ENCODE measurements around the gene TLR3. TPM values are rescaled to one million over a fixed set of nuclear protein-coding genes. Genes with fewer than 3 reads are reported as not detected.

Gene TLR3
- total RNA-seq, 3 donors from 2014 or later (not counting 1 experiment from before 2014, with no cell fraction given) = 4.9 to 9.5 (median 8.3) TPM

- TF ChIP-seq CTCF (IDR thresholded peaks at IDR 0.05) = no peak
- peaks cover 12 to 19% of the 10 kb centered on the region in 2 donors for H3K27me3 Mint-ChIP-seq (ENCODE audit: low read depth in 2 of 2)
- 76% methylated on average over 7 of the region's 7 CpGs for WGBS (ENCODE audit: insufficient coverage)
- H3K36me3 Mint-ChIP-seq = no peaks in the 10 kb centered on the region
- H3K9me3 Mint-ChIP-seq = no peaks in the 10 kb centered on the region
- ATAC-seq = no peak
- H3K4me1 ChIP-seq (ENCODE audit: control insufficient read depth, insufficient read depth, low read length) = no peaks in the 10 kb centered on the region
- no peak for DNase-seq
- no peaks in the 10 kb centered on the region for H3K27me3 ChIP-seq (ENCODE audit: control insufficient read depth, insufficient read depth, low read length)
- intact Hi-C loops (cut with micrococcal nuclease) = no loop called here
- H3K27ac Mint-ChIP-seq = no peak overlapping the region
- H3K9me3 ChIP-seq (ENCODE audit: control insufficient read depth, insufficient read depth, low read length) = no peaks in the 10 kb centered on the region
- H3K4me1 Mint-ChIP-seq = no peaks in the 10 kb centered on the region
- H3K4me3 Mint-ChIP-seq = no peak overlapping the region
- no peak overlapping the region for H3K27ac ChIP-seq (ENCODE audit: low read length)
- H3K4me3 ChIP-seq (ENCODE audit: low read length) = no peak overlapping the region
- no peaks in the 10 kb centered on the region for H3K36me3 ChIP-seq (ENCODE audit: control insufficient read depth, insufficient read depth, low read length)
These were observed 49.6 kb downstream of the TLR3 start for GRCh38 chr4:186118582-186118981.

- 71% methylated on average over 1 of the region's 2 CpGs for WGBS (ENCODE audit: insufficient coverage)
- ATAC-seq = no peak
- no peaks in the 10 kb centered on the region for H3K4me1 ChIP-seq (ENCODE audit: control insufficient read depth, insufficient read depth, low read length)
- H3K27me3 ChIP-seq (ENCODE audit: control insufficient read depth, insufficient read depth, low read length) = no peaks in the 10 kb centered on the region
- no peaks in the 10 kb centered on the region for H3K9me3 Mint-ChIP-seq
- no peak overlapping the region for H3K27ac Mint-ChIP-seq
- H3K9me3 ChIP-seq (ENCODE audit: control insufficient read depth, insufficient read depth, low read length) = no peaks in the 10 kb centered on the region
- no peak for TF ChIP-seq CTCF (IDR thresholded peaks at IDR 0.05)
- no peak overlapping the region for H3K4me3 ChIP-seq (ENCODE audit: low read length)
- no peak overlapping the region for H3K27ac ChIP-seq (ENCODE audit: low read length)
- H3K27me3 Mint-ChIP-seq (ENCODE audit: low read depth in 2 of 2) = peaks cover 12 to 19% of the 10 kb centered on the region in 2 donors
- no peaks in the 10 kb centered on the region for H3K36me3 ChIP-seq (ENCODE audit: control insufficient read depth, insufficient read depth, low read length)
- H3K36me3 Mint-ChIP-seq = no peaks in the 10 kb centered on the region
- no peak for DNase-seq
- no peaks in the 10 kb centered on the region for H3K4me1 Mint-ChIP-seq
- H3K4me3 Mint-ChIP-seq = no peak overlapping the region
- intact Hi-C loops (cut with micrococcal nuclease) = no loop called here
These were observed 52.1 kb downstream of the TLR3 start for GRCh38 chr4:186121057-186121456.

GRCh38 chr4:186128842-186129241 lies 59.9 kb downstream of the TLR3 start:
- Histone ChIP-seq H3K9me3 (ENCODE audit: control insufficient read depth, insufficient read depth, low read length) (no peaks in the 10 kb centered on the region), H3K4me1 (ENCODE audit: control insufficient read depth, insufficient read depth, low read length) (no peaks in the 10 kb centered on the region), H3K27me3 (ENCODE audit: control insufficient read depth, insufficient read depth, low read length) (no peaks in the 10 kb centered on the region), H3K4me3 (ENCODE audit: low read length) (no peak overlapping the region), H3K27ac (ENCODE audit: low read length) (no peak overlapping the region), H3K36me3 (ENCODE audit: control insufficient read depth, insufficient read depth, low read length) (no peaks in the 10 kb centered on the region)
- intact Hi-C loops (cut with micrococcal nuclease) = no loop called here
- no peaks in the 10 kb centered on the region for H3K36me3 Mint-ChIP-seq
- ATAC-seq (peak in 1 of 3 donors; percentile 44), DNase-seq (no peak)
- H3K4me3 Mint-ChIP-seq = no peak overlapping the region
- H3K27ac Mint-ChIP-seq = no peak overlapping the region
- WGBS (ENCODE audit: insufficient coverage) = 90% methylated on average over 3 of the region's 3 CpGs
- no peaks in the 10 kb centered on the region for H3K4me1 Mint-ChIP-seq
- no peaks in the 10 kb centered on the region for H3K9me3 Mint-ChIP-seq
- no peak for TF ChIP-seq CTCF (IDR thresholded peaks at IDR 0.05)
- H3K27me3 Mint-ChIP-seq (ENCODE audit: low read depth in 2 of 2) = peaks cover 7 to 9% of the 10 kb centered on the region in 2 donors

GRCh38 chr4:186131935-186132334 lies 63.0 kb downstream of the TLR3 start:
- 90% methylated on average over 2 of the region's 2 CpGs for WGBS (ENCODE audit: insufficient coverage)
- H3K36me3 ChIP-seq (ENCODE audit: control insufficient read depth, insufficient read depth, low read length) = no peaks in the 10 kb centered on the region
- no peaks in the 10 kb centered on the region for H3K27me3 ChIP-seq (ENCODE audit: control insufficient read depth, insufficient read depth, low read length)
- no peaks in the 10 kb centered on the region for H3K36me3 Mint-ChIP-seq
- ATAC-seq = no peak
- H3K4me3 Mint-ChIP-seq = no peak overlapping the region
- H3K4me3 ChIP-seq (ENCODE audit: low read length) = no peak overlapping the region
- no peak overlapping the region for H3K27ac ChIP-seq (ENCODE audit: low read length)
- intact Hi-C loops (cut with micrococcal nuclease) = no loop called here
- H3K27ac Mint-ChIP-seq = no peak overlapping the region
- TF ChIP-seq CTCF (IDR thresholded peaks at IDR 0.05) = no peak
- H3K4me1 Mint-ChIP-seq = no peaks in the 10 kb centered on the region
- peaks cover 13 to 16% of the 10 kb centered on the region in 2 donors for H3K27me3 Mint-ChIP-seq (ENCODE audit: low read depth in 2 of 2)
- no peaks in the 10 kb centered on the region for H3K9me3 Mint-ChIP-seq
- no peaks in the 10 kb centered on the region for H3K9me3 ChIP-seq (ENCODE audit: control insufficient read depth, insufficient read depth, low read length)
- no peaks in the 10 kb centered on the region for H3K4me1 ChIP-seq (ENCODE audit: control insufficient read depth, insufficient read depth, low read length)
- no peak for DNase-seq
